Calu3 (cell line): ENCODE measurements around the gene OR7C2. TPM values are rescaled to one million over a fixed set of nuclear protein-coding genes. Genes with fewer than 3 reads are reported as not detected.
"Not testable (repeated sequence)": the region's sequence is repeated elsewhere in the genome, so short reads cannot be mapped to it uniquely, and the experiment has no call there.

Experiments used
- BruUV-seq: library from RNA; stranded (reverse); fragments of 400-500 nt; replicated peaks from 2 replicates; lab custom pipeline; 2021; lab: Mats Ljungman, UMichigan
- CTCF ChIA-PET: fragments of 300-600 bp; sonication (Branson Sonifier 250); formaldehyde crosslinking; loops from one replicate; lab custom pipeline; 2022; ENCODE audit warnings: antibody characterized with exemption; lab: Charles Lee
- DNase-seq: peaks from one replicate; pipeline ENCODE4 v3.0.0; 2022
- H3K27ac Mint-ChIP-seq: one replicate; pipeline ENCODE4 v1.8.0; 2022; ENCODE audit warnings: mixed read lengths; ENCODE audit not compliant: unreplicated experiment
- H3K27me3 Mint-ChIP-seq: one replicate; pipeline ENCODE4 v1.8.0; 2022; ENCODE audit warnings: mixed read lengths; ENCODE audit not compliant: unreplicated experiment
- H3K36me3 Mint-ChIP-seq: one replicate; pipeline ENCODE4 v1.8.0; 2022; ENCODE audit warnings: mild to moderate bottlenecking, moderate library complexity, mixed read lengths; ENCODE audit not compliant: insufficient read depth, unreplicated experiment
- H3K4me1 Mint-ChIP-seq: one replicate; pipeline ENCODE4 v1.8.0; 2022; ENCODE audit warnings: mild to moderate bottlenecking, low read depth, mixed read lengths; ENCODE audit not compliant: unreplicated experiment
- H3K4me3 Mint-ChIP-seq: one replicate; pipeline ENCODE4 v1.8.0; 2022; ENCODE audit warnings: mild to moderate bottlenecking, low read depth, moderate library complexity, mixed read lengths; ENCODE audit not compliant: unreplicated experiment
- H3K9me3 Mint-ChIP-seq: one replicate; pipeline ENCODE4 v1.8.0; 2022; ENCODE audit warnings: low read depth, mixed read lengths; ENCODE audit not compliant: unreplicated experiment
- CTCF ChIP-seq: fragments of 200-600 bp; IDR thresholded peaks from one replicate; pipeline ENCODE4 v1.8.0; 2022; ENCODE audit warnings: antibody characterized with exemption; ENCODE audit not compliant: unreplicated experiment
- intact Hi-C: fragments of 100-400 bp; cut with micrococcal nuclease; formaldehyde crosslinking; loops from one replicate; pipeline ENCODE4 v1.10.0; 2022; ENCODE audit not compliant: unreplicated experiment
- total RNA-seq: library from RNA; stranded (reverse); gene quantifications from 2 replicates; pipeline ENCODE4 v1.2.3, GENCODE V29; 2022

OR7C2 gene
- total RNA-seq, 1 experiment from 2014 or later = not detected

- intact Hi-C loops = no loop called here
- CTCF ChIA-PET = interaction anchor here (0.5 to 0.6 kb wide), 2 partner anchors 147 to 437 kb away, joined by 3 to 4 read pairs; no protein-coding TSS in a partner anchor
- Mint-ChIP-seq H3K27ac (no peak overlapping the region), H3K36me3 (no peaks in the 10 kb centered on the region), H3K27me3 (peaks cover 27% of the 10 kb centered on the region), H3K4me1 (no peaks in the 10 kb centered on the region), H3K9me3 (peaks cover 3% of the 10 kb centered on the region), H3K4me3 (no peak overlapping the region)
- no peak for TF ChIP-seq CTCF
- no peak for DNase-seq
- BruUV-seq = no TSS peak
Observed at GRCh38 chr19:14944456-14944855, 3.2 kb downstream of the OR7C2 start.

GRCh38 chr19:14949413-14949812 is 8.1 kb downstream of the OR7C2 start:
- H3K4me1 Mint-ChIP-seq, H3K4me3 Mint-ChIP-seq, BruUV-seq, H3K36me3 Mint-ChIP-seq, intact Hi-C loops, H3K27me3 Mint-ChIP-seq, H3K27ac Mint-ChIP-seq, H3K9me3 Mint-ChIP-seq, DNase-seq: not testable (repeated sequence)
- CTCF ChIA-PET = interaction anchor here (0.6 kb wide), 1 partner anchor 303 kb away, joined by 7 read pairs; no protein-coding TSS in a partner anchor

DNA sequence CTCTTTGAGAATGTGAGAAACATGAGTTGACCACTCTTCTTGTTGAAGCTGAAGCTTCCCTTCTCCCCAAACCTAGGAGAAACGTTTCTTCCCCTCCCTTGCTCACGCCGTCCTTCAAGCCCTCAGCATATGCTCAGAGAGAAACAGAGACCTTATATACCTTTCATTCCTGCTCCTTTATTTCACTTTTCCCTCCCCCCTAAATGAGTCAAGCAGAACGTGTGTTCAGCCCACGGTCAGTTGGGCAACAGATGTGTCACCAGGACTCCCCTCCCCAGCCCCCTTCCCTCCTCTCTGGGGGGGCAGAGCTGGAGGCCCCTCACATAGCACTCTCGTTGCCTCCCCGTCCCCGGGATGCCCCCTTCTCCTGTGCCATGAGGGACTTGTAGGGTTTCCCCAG is 8.6 kb downstream of the OR7C2 start:
- TF ChIP-seq CTCF = no peak
- no TSS peak for BruUV-seq
- Mint-ChIP-seq H3K27ac (no peak overlapping the region), H3K4me1 (no peaks in the 10 kb centered on the region), H3K9me3 (peaks cover under 1% of the 10 kb centered on the region), H3K27me3 (peaks cover 5% of the 10 kb centered on the region), H3K36me3 (no peaks in the 10 kb centered on the region), H3K4me3 (no peak overlapping the region)
- no peak for DNase-seq
- intact Hi-C loops = no loop called here
- CTCF ChIA-PET = no interaction called here

GRCh38 chr19:14950421-14950820 is 9.1 kb downstream of the OR7C2 start:
- H3K36me3 Mint-ChIP-seq = no peaks in the 10 kb centered on the region
- BruUV-seq = no TSS peak
- no peaks in the 10 kb centered on the region for H3K4me1 Mint-ChIP-seq
- intact Hi-C loops = no loop called here
- no peaks in the 10 kb centered on the region for H3K27me3 Mint-ChIP-seq
- no peak for DNase-seq
- no peaks in the 10 kb centered on the region for H3K9me3 Mint-ChIP-seq
- H3K27ac Mint-ChIP-seq = no peak overlapping the region
- CTCF ChIA-PET = interaction anchor here (0.7 kb wide), 2 partner anchors 27 to 429 kb away, joined by 4 to 6 read pairs; partner anchors contain the start of gene AKAP8
- no peak for TF ChIP-seq CTCF
- H3K4me3 Mint-ChIP-seq = no peak overlapping the region

DNA sequence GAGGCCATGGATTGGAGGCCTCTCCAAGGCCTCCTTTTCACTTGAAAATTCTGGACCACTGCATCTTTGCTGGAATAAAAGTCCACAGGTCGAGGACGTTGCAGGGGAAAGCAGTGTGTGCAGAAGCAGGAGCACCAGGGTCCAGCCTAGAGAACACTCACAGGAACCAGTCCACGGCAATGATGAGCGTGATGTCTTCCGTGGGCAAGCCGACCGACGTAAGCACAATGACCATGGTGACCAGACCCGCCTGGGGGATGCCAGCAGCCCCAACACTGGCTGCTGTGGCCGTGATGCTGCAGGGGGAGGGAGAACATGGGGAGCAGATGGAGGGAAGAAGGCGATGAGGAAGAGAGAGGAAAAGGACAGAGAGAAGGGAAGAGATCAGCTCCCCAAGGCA is 11.5 kb downstream of the OR7C2 start:
- no peak for TF ChIP-seq CTCF
- no peaks in the 10 kb centered on the region for H3K9me3 Mint-ChIP-seq
- no peak overlapping the region for H3K4me3 Mint-ChIP-seq
- H3K27me3 Mint-ChIP-seq = peaks cover 15% of the 10 kb centered on the region
- H3K36me3 Mint-ChIP-seq = no peaks in the 10 kb centered on the region
- CTCF ChIA-PET = interaction anchor here (0.6 kb wide), 1 partner anchor 101 kb away, joined by 3 read pairs; no protein-coding TSS in a partner anchor
- no peaks in the 10 kb centered on the region for H3K4me1 Mint-ChIP-seq
- no TSS peak for BruUV-seq
- intact Hi-C loops = no loop called here
- no peak overlapping the region for H3K27ac Mint-ChIP-seq
- DNase-seq = no peak
